K562 (cell line): ENCODE data around the gene CCDC167.

Source experiments
- MED1 ChIP-seq: sonication (generic); formaldehyde crosslinking; IDR thresholded peaks from 2 replicates; pipeline ENCODE4 v1.8.1; 2023; ENCODE audit warnings: missing genetic modification reagents, borderline replicate concordance
- PHF8 ChIP-seq: fragments of 200-600 bp; sonication (generic); IDR thresholded peaks from 2 replicates; pipeline ENCODE4 v1.6.1; 2012; ENCODE audit warnings: mixed run types, mild to moderate bottlenecking, inconsistent platforms, low read length, moderate library complexity, borderline replicate concordance

DNA sequence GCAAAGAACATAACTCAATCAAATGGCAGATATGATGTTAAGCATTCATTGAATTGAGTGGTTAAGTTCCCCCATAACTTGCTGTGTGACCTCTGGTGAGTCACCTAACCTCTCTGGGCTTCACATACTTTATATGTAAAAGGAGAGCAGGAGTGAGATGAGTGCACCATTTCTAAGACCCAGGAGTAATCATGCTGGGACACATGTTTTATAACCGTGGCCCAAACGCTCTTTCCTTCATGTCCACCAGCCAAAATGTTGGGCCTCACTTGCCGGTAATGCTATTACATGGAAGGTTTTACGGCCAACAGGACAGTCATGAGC is 40.3 kb upstream of the CCDC167 start:
- TF ChIP-seq MED1 (CRISPR knock-in tag), result no peak
- no peak for TF ChIP-seq PHF8
